Immature natural killer cell (primary cell): ENCODE data around the gene NLRP5. TPM values are rescaled to one million over a fixed set of nuclear protein-coding genes. Genes with fewer than 3 reads are reported as not detected.
"Not testable (repeated sequence)": the region's sequence is repeated elsewhere in the genome, so short reads cannot be mapped to it uniquely, and the experiment has no call there.

Experiments used
- DNase-seq, 3 donors: peaks; one replicate each; pipeline ENCODE4 v3.0.0; 2022; ENCODE audit warnings: mixed read lengths in 1 of 3
- H3K27ac Mint-ChIP-seq, 6 donors: one replicate each; pipeline ENCODE4 v1.8.0; 2020; ENCODE audit warnings: mixed read lengths in 6 of 6, mild to moderate bottlenecking in 5 of 6, inconsistent platforms in 4 of 6, moderate library complexity in 3 of 6
- H3K27me3 Mint-ChIP-seq, 3 donors: one replicate each; pipeline ENCODE4 v1.8.0; 2020 to 2021; ENCODE audit warnings: low read depth in 3 of 3, mild to moderate bottlenecking in 3 of 3, mixed read lengths in 3 of 3, moderate library complexity in 3 of 3, inconsistent platforms in 1 of 3
- H3K36me3 Mint-ChIP-seq, 3 donors: one replicate each; pipeline ENCODE4 v1.8.0; 2020; ENCODE audit warnings: mixed read lengths in 3 of 3, inconsistent platforms in 2 of 3, mild to moderate bottlenecking in 2 of 3
- H3K4me1 Mint-ChIP-seq, 2 donors: one replicate each; pipeline ENCODE4 v1.8.0; 2020; ENCODE audit warnings: inconsistent platforms in 2 of 2, mild to moderate bottlenecking in 2 of 2, mixed read lengths in 2 of 2, moderate library complexity in 1 of 2
- H3K4me3 Mint-ChIP-seq, 5 donors: one replicate each; pipeline ENCODE4 v1.8.0; 2020; ENCODE audit warnings: mild to moderate bottlenecking in 5 of 5, mixed read lengths in 5 of 5, inconsistent platforms in 3 of 5, moderate library complexity in 3 of 5
- H3K9me3 Mint-ChIP-seq, 6 donors: one replicate each; pipeline ENCODE4 v1.8.0; 2020; ENCODE audit warnings: mild to moderate bottlenecking in 6 of 6, mixed read lengths in 6 of 6, inconsistent platforms in 4 of 6, moderate library complexity in 3 of 6
- polyA plus RNA-seq, 3 donors: library from polyadenylated mRNA; unstranded; fragments of 300-500 nt; fragmentation: Illumina TruSeq; gene quantifications; one replicate each; pipeline ENCODE4 v1.2.3, GENCODE V29; 2021

NLRP5 gene
- not detected for polyA plus RNA-seq

- Mint-ChIP-seq H3K4me3 (no peak within 1 kb of the TSS), H3K4me1 (no peaks in the 10 kb centered on the region)
Observed at GRCh38 chr19:55986487-55986886, at the start of gene NLRP5. TSS of gene NLRP5 (plus strand) at chr19:55986775.

GRCh38 chr19:55939206-55939605 lies 47.4 kb upstream of the NLRP5 start:
- H3K27me3 Mint-ChIP-seq = peaks cover 0 to 9% (median 6%) of the 10 kb centered on the region in 3 donors
- H3K36me3 Mint-ChIP-seq = no peaks in the 10 kb centered on the region
- H3K27ac Mint-ChIP-seq = no peak overlapping the region
- no peaks in the 10 kb centered on the region for H3K4me1 Mint-ChIP-seq
- peaks cover 0 to 13% (median 0%) of the 10 kb centered on the region in 6 donors for H3K9me3 Mint-ChIP-seq
- no peak for DNase-seq
- H3K4me3 Mint-ChIP-seq = no peak overlapping the region

More at GRCh38 chr19:55986487-55986886, at the start of gene NLRP5:
- DNase-seq = no peak
- H3K36me3 Mint-ChIP-seq = no peaks in the 10 kb centered on the region
- H3K27ac Mint-ChIP-seq = no peak within 1 kb of the TSS
- peaks cover 0 to 6% (median 3%) of the 10 kb centered on the region in 3 donors for H3K27me3 Mint-ChIP-seq
- H3K9me3 Mint-ChIP-seq = peaks cover 0 to 5% (median 0%) of the 10 kb centered on the region in 6 donors

DNA sequence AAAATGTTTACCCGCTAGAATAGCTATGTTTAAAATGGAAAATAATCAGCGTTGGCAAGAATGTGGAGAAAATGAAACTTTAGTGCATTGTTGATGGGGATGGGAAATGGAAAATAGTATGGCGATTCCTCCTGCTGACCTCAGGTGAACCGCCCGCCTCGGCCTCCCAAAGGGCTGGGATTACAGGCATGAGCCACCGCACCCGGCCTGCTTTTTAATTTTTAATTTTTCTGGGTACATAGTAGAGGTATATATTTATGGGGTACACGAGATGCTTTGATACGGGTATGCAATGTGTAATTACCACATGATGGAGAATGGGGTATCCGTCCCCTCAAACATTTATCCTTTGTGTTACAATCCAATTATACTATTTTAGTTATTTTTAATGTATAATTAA lies 46.3 kb upstream of the NLRP5 start:
- H3K27me3 Mint-ChIP-seq = peaks cover 0 to 7% (median 6%) of the 10 kb centered on the region in 3 donors
- H3K27ac Mint-ChIP-seq = no peak overlapping the region
- H3K36me3 Mint-ChIP-seq = no peaks in the 10 kb centered on the region
- no peak overlapping the region for H3K4me3 Mint-ChIP-seq
- peaks cover 0 to 11% (median 0%) of the 10 kb centered on the region in 6 donors for H3K9me3 Mint-ChIP-seq
- DNase-seq = no peak
- H3K4me1 Mint-ChIP-seq = no peaks in the 10 kb centered on the region

- Mint-ChIP-seq H3K27ac (no peak within 1 kb of the TSS), H3K27me3 (peaks cover 0 to 6% (median 3%) of the 10 kb centered on the region in 3 donors), H3K4me1 (no peaks in the 10 kb centered on the region), H3K4me3 (no peak within 1 kb of the TSS), H3K9me3 (peaks cover 0 to 12% (median 2%) of the 10 kb centered on the region in 6 donors), H3K36me3 (no peaks in the 10 kb centered on the region)
- no peak for DNase-seq
Observed at GRCh38 chr19:55947532-55947931, 39.0 kb upstream of the NLRP5 start, which contains the start of gene NLRP8. TSS of gene NLRP8 (plus strand) at chr19:55947832.

- H3K4me1 Mint-ChIP-seq = not testable (repeated sequence)
Observed at GRCh38 chr19:55950566-55950965, 36.0 kb upstream of the NLRP5 start.

GRCh38 chr19:55956431-55956830 lies 30.1 kb upstream of the NLRP5 start:
- Mint-ChIP-seq H3K4me1 (no peaks in the 10 kb centered on the region), H3K27me3 (peaks cover 0 to 6% (median under 1%) of the 10 kb centered on the region in 3 donors), H3K4me3 (no peak overlapping the region), H3K9me3 (peaks cover 0 to 4% (median 0%) of the 10 kb centered on the region in 6 donors), H3K36me3 (no peaks in the 10 kb centered on the region), H3K27ac (no peak overlapping the region)
- DNase-seq = no peak

More at GRCh38 chr19:55950566-55950965, 36.0 kb upstream of the NLRP5 start:
- not testable (repeated sequence) for H3K27ac Mint-ChIP-seq, DNase-seq, H3K36me3 Mint-ChIP-seq, H3K4me3 Mint-ChIP-seq, H3K27me3 Mint-ChIP-seq
- peaks cover 0 to 11% (median 3%) of the 10 kb centered on the region in 6 donors for H3K9me3 Mint-ChIP-seq

DNA sequence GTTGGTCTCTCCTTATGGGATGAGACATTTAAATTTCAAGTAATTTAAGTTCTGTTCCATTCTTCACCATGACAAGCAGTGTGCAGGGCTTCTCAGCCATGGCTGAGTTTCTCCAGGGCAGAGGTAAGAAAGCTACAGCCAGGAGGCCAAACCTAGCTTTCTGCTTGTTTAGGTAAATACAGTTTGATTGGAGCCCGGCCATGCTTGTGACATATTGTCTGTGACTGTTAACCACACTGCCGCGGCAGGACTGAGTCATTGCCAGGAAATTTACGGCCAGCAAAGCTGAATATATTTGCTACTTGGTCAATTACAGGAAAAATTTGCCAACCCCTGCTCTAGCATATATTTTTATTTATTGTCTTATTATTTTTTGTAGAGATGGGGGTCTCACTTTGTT lies 28.2 kb upstream of the NLRP5 start:
- no peaks in the 10 kb centered on the region for H3K36me3 Mint-ChIP-seq
- peaks cover 0 to 4% (median 0%) of the 10 kb centered on the region in 6 donors for H3K9me3 Mint-ChIP-seq
- H3K4me1 Mint-ChIP-seq = no peaks in the 10 kb centered on the region
- H3K27me3 Mint-ChIP-seq = peaks cover 0 to 5% (median 2%) of the 10 kb centered on the region in 3 donors
- no peak overlapping the region for H3K4me3 Mint-ChIP-seq
- no peak for DNase-seq
- no peak overlapping the region for H3K27ac Mint-ChIP-seq

DNA sequence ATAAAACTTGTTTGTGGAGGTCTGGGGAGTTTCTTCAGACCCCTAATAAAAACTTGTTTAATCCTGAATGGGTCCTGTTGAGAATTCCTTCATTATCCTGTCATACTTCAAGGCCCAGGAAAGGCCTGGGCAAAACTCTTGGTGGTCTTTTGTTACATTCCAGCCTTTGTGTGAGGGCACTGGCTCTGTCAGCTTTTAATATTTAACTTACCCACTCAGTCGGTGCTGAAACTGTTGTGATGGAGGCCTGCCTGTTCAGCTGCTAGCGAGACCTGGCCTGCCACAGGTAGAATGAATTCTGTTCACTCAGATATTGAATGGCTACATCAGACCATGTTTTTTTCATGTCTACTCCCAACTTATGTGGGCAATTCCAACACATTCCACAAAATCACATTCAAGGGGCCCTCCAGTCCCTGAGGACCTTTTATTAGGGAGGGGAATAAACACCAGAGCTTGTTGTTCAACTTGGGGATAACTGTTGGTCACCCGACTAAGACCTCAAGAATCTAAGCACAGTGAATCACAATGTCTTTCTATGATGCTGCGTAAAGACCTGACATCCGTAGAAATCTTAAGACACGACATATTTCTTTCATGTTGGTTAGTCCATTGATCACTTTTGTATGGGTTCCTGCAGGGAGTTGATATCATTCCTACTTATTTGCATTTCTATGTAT lies 26.4 kb upstream of the NLRP5 start:
- Mint-ChIP-seq H3K27me3 (peaks cover 0 to 5% (median 2%) of the 10 kb centered on the region in 3 donors), H3K4me3 (no peak overlapping the region), H3K9me3 (no peaks in the 10 kb centered on the region), H3K36me3 (no peaks in the 10 kb centered on the region), H3K4me1 (no peaks in the 10 kb centered on the region), H3K27ac (no peak overlapping the region)
- DNase-seq = no peak

- no peaks in the 10 kb centered on the region for H3K4me1 Mint-ChIP-seq
- DNase-seq = no peak
- H3K36me3 Mint-ChIP-seq = no peaks in the 10 kb centered on the region
- no peak overlapping the region for H3K4me3 Mint-ChIP-seq
- H3K27me3 Mint-ChIP-seq = peaks cover 0 to 2% (median 0%) of the 10 kb centered on the region in 3 donors
- H3K9me3 Mint-ChIP-seq = no peaks in the 10 kb centered on the region
- no peak overlapping the region for H3K27ac Mint-ChIP-seq
Observed at GRCh38 chr19:55962186-55962585, 24.4 kb upstream of the NLRP5 start.

- no peak for DNase-seq
- H3K27me3 Mint-ChIP-seq = peaks cover 3 to 12% (median 6%) of the 10 kb centered on the region in 3 donors
- H3K4me1 Mint-ChIP-seq = no peaks in the 10 kb centered on the region
- H3K9me3 Mint-ChIP-seq = peaks cover 0 to 9% (median 4%) of the 10 kb centered on the region in 6 donors
- H3K27ac Mint-ChIP-seq = no peak overlapping the region
- H3K36me3 Mint-ChIP-seq = peaks cover 0 to 3% (median 0%) of the 10 kb centered on the region in 3 donors
- no peak overlapping the region for H3K4me3 Mint-ChIP-seq
Observed at GRCh38 chr19:55973982-55974381, 12.6 kb upstream of the NLRP5 start.

DNA sequence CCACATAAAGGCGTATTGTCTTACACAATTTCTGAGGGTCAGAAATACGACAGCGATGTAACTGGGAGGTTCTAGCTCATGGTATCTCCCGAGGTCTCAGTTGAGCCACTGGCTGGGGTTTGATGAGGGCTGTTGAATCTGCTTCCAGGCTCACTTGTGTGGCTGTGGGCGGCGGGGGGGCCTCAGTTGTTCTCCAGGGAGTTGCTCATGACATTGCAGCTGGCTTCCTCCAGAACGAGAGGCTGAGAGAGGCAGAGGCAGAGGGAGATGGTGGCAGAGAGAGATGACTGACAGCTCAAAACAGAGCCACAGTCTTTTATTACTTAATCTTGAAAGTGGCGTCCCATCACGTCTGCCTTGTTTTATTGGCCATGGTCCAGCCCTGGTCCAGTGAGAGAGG lies 6.2 kb upstream of the NLRP5 start:
- H3K36me3 Mint-ChIP-seq = no peaks in the 10 kb centered on the region
- no peak overlapping the region for H3K4me3 Mint-ChIP-seq
- H3K27ac Mint-ChIP-seq = no peak overlapping the region
- no peak for DNase-seq
- no peaks in the 10 kb centered on the region for H3K4me1 Mint-ChIP-seq
- H3K9me3 Mint-ChIP-seq = peaks cover 0 to 13% (median 6%) of the 10 kb centered on the region in 6 donors
- H3K27me3 Mint-ChIP-seq = peaks cover 0 to 9% (median 1%) of the 10 kb centered on the region in 3 donors

DNA sequence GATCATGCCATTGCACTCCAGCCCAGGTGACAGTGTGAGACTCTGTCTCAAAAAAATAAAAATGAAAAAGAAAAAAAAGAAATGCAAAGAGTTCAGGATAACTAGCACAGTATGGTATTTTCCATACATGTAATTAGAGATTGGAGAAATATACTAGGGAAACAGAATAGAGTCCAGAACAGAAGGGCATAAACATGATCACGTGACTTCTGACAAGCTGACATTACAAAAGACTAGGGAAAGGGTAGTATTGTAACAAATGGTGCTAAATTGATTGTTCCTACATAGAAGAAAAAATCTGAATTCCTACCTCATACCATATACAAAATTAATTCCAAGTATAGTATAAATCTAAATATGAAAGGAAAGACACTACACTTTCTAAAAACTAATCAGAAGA lies 1.3 kb upstream of the NLRP5 start:
- Mint-ChIP-seq H3K4me3 (no peak overlapping the region), H3K27me3 (peaks cover 0 to 9% (median 3%) of the 10 kb centered on the region in 3 donors), H3K4me1 (no peaks in the 10 kb centered on the region), H3K9me3 (peaks cover 0 to 3% (median 2%) of the 10 kb centered on the region in 6 donors), H3K27ac (no peak overlapping the region), H3K36me3 (no peaks in the 10 kb centered on the region)
- DNase-seq = no peak

DNA sequence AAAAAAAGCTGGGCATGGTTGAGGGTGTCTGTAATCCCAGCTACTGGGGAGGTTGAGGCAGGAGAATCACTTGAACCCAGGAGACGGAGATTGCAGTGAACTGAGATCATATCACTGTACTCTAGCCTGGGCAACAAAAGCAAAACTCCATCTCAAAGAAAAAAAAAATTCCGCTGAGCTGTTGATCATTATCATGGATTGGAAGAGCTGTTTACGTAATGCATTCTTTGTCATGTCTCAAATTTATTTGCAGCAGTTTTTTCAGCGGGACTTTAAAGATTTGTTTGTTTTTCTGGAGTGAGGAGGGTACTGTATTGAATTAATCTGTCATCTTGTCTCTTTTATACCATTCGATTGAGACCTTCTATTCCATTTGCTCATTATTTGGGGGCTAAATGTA lies 4.3 kb downstream of the NLRP5 start:
- peaks cover 0 to 12% (median 5%) of the 10 kb centered on the region in 6 donors for H3K9me3 Mint-ChIP-seq
- H3K27me3 Mint-ChIP-seq = peaks cover 2 to 4% (median 3%) of the 10 kb centered on the region in 3 donors
- H3K36me3 Mint-ChIP-seq = no peaks in the 10 kb centered on the region
- no peak for DNase-seq
- H3K27ac Mint-ChIP-seq = no peak overlapping the region
- no peak overlapping the region for H3K4me3 Mint-ChIP-seq
- no peaks in the 10 kb centered on the region for H3K4me1 Mint-ChIP-seq

DNA sequence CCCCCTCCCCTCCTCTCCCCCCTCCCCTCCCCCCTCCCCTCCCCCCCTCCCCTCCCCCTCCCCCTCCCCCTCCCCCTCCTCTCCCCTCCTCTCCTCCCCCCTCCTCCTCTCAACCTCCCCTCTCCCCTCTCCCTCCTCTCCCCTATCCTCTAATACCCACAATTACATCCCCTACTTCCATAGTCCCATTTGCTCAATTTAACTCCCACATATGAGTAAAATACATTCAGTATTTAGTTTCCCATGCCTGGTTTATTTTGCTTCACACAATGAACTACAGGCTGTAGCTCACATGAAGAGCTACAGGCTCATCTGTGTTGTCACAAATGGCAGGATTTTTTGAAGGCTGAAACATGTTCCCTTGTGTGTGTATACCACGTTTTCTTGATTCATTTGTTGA lies 6.9 kb downstream of the NLRP5 start:
- DNase-seq = no peak
- Mint-ChIP-seq H3K9me3 (peaks cover 0 to 14% (median 5%) of the 10 kb centered on the region in 6 donors), H3K36me3 (no peaks in the 10 kb centered on the region), H3K4me1 (no peaks in the 10 kb centered on the region), H3K27me3 (peaks cover 2 to 3% (median 2%) of the 10 kb centered on the region in 3 donors), H3K4me3 (no peak overlapping the region), H3K27ac (no peak overlapping the region)
